IPS DF 6.9 (cell line): ENCODE measurements around the gene FUT9.
A peak's percentile ranks its signal among the peaks of the same experiment; 100 is the strongest.

Experiments used
- DNase-seq: peaks from one replicate; pipeline ENCODE4 v3.0.0-alpha.2; 2013; ENCODE audit warnings: low read depth, low spot score
- H3K27ac ChIP-seq: one replicate; pipeline ENCODE4 v1.5.1; 2013; ENCODE audit warnings: low read length, control low read depth
- H3K27me3 ChIP-seq: 2 replicates; pipeline ENCODE4 v1.6.1; 2013; ENCODE audit warnings: mild to moderate bottlenecking, low read length; ENCODE audit not compliant: control insufficient read depth, insufficient read depth
- H3K36me3 ChIP-seq: 2 replicates; pipeline ENCODE4 v1.6.1; 2013; ENCODE audit warnings: low read length; ENCODE audit not compliant: control insufficient read depth, insufficient read depth
- H3K4me1 ChIP-seq: 2 replicates; pipeline ENCODE4 v1.6.1; 2013; ENCODE audit warnings: low read length; ENCODE audit not compliant: control insufficient read depth, insufficient read depth
- H3K4me3 ChIP-seq: 2 replicates; pipeline ENCODE4 v1.5.1; 2013; ENCODE audit warnings: mild to moderate bottlenecking, low read length
- H3K9me3 ChIP-seq: 2 replicates; pipeline ENCODE4 v1.6.1; 2013; ENCODE audit warnings: low read length, inconsistent platforms; ENCODE audit not compliant: control insufficient read depth, insufficient read depth
- WGBS: extraction: QIAGEN DNeasy Blood & Tissue Kit; methylation state at CpG from one replicate; pipeline ENCODE4 v1.1.7; 2013; ENCODE audit warnings: mixed read lengths, missing lambda C conversion rate; ENCODE audit not compliant: insufficient read length, insufficient coverage; 5-methylcytosine and 5-hydroxymethylcytosine counted together

The FUT9 gene

GRCh38 chr6:96013531-96013930 lies 2.2 kb upstream of the FUT9 start:
- Histone ChIP-seq H3K4me3 (no peak overlapping the region), H3K27me3 (peaks cover 1% of the 10 kb centered on the region; the same call in 1 of the 2 replicates), H3K4me1 (no peaks in the 10 kb centered on the region), H3K36me3 (no peaks in the 10 kb centered on the region), H3K27ac (no peak overlapping the region), H3K9me3 (no peaks in the 10 kb centered on the region)
- DNase-seq = no peak
- WGBS = no CpG with 5 or more reads among the region's 3 CpGs

GRCh38 chr6:96014846-96015517 lies 792 bp upstream of the FUT9 start:
- no peaks in the 10 kb centered on the region for H3K4me1 ChIP-seq
- no peaks in the 10 kb centered on the region for H3K9me3 ChIP-seq
- H3K36me3 ChIP-seq = no peaks in the 10 kb centered on the region
- no peak for DNase-seq
- peak overlapping the region; percentile 62; the same call in 1 of the 2 replicates for H3K4me3 ChIP-seq
- peaks cover 1% of the 10 kb centered on the region; the same call in 1 of the 2 replicates for H3K27me3 ChIP-seq
- H3K27ac ChIP-seq = no peak overlapping the region
- no CpG with 5 or more reads among the region's 20 CpGs for WGBS

DNA sequence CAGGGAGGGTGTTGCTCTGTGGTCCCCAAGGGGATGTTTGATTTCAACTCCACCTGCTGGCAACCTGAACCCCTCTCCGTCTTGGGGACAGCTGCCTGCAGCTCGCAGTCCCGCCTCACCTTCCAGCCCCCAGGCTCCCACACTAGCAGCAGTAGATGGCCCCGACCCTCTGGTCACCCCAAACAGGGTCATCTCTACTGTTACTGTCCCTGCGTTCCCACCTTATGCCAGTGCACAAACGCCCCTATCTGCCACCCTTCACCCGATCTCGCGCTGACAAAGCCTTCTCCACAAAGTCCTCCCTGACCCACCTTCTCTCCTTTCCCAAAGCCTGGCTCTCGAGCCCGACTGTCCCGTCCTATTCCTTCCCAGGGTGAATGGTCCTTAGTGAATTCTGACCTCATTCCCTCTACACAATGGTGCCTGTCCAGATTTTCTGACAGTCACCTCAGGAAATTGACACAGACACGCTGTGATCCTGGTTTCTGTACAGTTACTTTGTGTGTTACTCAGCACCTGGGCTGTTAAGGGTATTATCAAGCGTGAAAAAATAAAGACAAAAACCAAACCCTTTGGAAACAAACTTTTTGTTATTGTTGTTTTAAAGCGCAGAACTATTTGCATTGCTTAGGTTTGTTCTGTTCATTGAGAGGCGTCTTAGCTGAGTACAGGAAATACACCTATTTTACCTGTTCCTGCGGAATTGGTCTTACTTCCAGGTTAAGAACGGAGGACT lies 728 bp downstream of the FUT9 start:
- H3K9me3 ChIP-seq = no peaks in the 10 kb centered on the region
- no peaks in the 10 kb centered on the region for H3K4me1 ChIP-seq
- peak overlapping the region; percentile 62; the same call in 1 of the 2 replicates for H3K4me3 ChIP-seq
- no peaks in the 10 kb centered on the region for H3K36me3 ChIP-seq
- no peak overlapping the region for H3K27ac ChIP-seq
- no peak for DNase-seq
- WGBS = no CpG with 5 or more reads among the region's 18 CpGs
- H3K27me3 ChIP-seq = peaks cover 1% of the 10 kb centered on the region; the same call in 1 of the 2 replicates

- WGBS = no CpG with 5 or more reads among the region's 2 CpGs
Observed at GRCh38 chr6:96017070-96017359, 1.2 kb downstream of the FUT9 start.

DNA sequence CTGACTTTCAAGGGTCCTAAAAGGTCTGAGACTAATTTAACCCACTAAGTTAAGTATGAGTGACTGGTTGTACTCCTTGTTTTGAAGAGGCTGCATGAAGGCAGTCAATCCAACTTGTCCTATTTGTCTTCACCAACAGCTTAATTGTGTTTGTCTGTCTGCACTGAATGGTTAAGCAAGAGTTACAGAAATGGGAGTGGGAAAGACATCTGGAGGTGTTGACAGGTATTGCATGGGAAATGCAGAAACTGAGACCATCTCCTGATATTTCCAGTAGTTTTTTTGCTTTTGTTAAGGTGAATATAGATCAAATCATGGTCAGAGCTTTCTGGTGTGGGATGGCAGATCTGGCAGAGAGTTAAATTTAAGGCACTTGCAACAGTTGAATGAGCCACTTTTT lies 6.5 kb downstream of the FUT9 start:
- no peaks in the 10 kb centered on the region for H3K4me1 ChIP-seq

More at GRCh38 chr6:96017070-96017359, 1.2 kb downstream of the FUT9 start:
- no peak for DNase-seq
- Histone ChIP-seq H3K27me3 (peaks cover 1% of the 10 kb centered on the region; the same call in 1 of the 2 replicates), H3K9me3 (no peaks in the 10 kb centered on the region), H3K4me1 (no peaks in the 10 kb centered on the region), H3K27ac (no peak overlapping the region), H3K4me3 (no peak overlapping the region), H3K36me3 (no peaks in the 10 kb centered on the region)

DNA sequence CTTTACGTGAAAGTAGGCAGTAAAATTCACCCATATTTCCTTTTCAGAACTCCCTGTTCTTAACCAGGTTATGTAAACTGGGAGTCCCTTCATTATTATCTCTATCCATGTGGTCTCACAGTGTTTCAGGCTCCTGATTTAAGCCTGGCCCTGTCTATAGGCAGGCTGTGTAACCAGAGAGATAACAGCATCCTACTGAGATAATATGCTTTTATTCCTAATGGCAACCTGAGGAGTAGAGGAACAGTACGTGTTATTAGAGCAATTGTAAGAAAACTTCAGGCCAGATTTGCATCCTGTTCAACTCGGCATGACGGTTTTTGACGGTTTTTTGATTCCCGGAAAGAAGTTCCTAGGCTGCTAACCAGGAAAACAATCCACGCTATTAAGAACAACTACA lies 16.9 kb downstream of the FUT9 start:
- Histone ChIP-seq H3K4me3 (no peak overlapping the region), H3K9me3 (no peaks in the 10 kb centered on the region), H3K36me3 (no peaks in the 10 kb centered on the region), H3K27ac (no peak overlapping the region), H3K4me1 (no peaks in the 10 kb centered on the region), H3K27me3 (no peaks in the 10 kb centered on the region)
- DNase-seq = no peak
- no CpG with 5 or more reads among the region's 7 CpGs for WGBS

More for the DNA sequence above, 6.5 kb downstream of the FUT9 start:
- H3K9me3 ChIP-seq = no peaks in the 10 kb centered on the region
- H3K36me3 ChIP-seq = no peaks in the 10 kb centered on the region
- no peak overlapping the region for H3K27ac ChIP-seq
- no peaks in the 10 kb centered on the region for H3K27me3 ChIP-seq
- H3K4me3 ChIP-seq = no peak overlapping the region
- no peak for DNase-seq

DNA sequence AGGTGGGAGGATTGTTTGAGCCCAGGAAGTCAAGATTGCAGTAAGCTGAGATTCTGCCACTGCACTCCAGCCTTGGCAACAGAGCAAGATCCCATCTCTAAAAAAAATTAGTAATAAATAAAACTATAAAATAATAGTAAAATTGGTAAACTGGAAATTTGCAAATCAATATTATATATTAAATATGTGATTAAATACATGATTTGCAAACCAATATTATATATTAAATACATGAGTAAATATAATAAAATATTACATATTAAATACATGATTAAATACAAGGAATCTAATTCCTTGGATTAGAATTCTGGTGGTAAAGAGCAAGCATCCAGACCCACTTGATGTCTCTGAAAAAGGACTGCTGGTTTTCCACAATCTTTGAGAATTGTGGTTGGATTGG lies 35.8 kb downstream of the FUT9 start:
- DNase-seq = no peak
- Histone ChIP-seq H3K27ac (no peak overlapping the region), H3K4me3 (no peak overlapping the region), H3K9me3 (no peaks in the 10 kb centered on the region), H3K36me3 (no peaks in the 10 kb centered on the region), H3K4me1 (peaks cover 2% of the 10 kb centered on the region; the same call in 1 of the 2 replicates), H3K27me3 (no peaks in the 10 kb centered on the region)

DNA sequence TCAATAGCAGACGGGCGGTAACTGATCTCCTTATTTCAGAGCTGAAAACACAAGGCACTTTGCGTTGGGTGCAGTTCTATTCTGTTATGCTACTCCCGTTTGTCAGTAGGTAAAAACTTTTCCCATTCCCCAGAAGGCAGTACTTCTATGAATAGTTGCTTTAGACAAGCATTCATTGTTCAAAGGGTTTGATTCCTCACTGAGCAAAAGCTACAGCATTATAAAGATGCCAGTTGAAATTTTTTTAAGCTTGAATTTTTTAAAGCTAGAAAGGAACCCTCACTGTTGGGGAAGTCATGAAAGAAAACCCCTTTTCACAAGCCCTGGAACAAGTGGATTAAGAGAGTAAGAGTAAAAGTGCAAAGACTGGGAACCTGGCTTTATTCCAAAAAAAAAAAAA lies 42.3 kb downstream of the FUT9 start:
- no peaks in the 10 kb centered on the region; the same call in 1 of the 2 replicates for H3K4me1 ChIP-seq
- no peak overlapping the region for H3K4me3 ChIP-seq
- no peaks in the 10 kb centered on the region for H3K9me3 ChIP-seq
- no CpG with 5 or more reads among the region's 4 CpGs for WGBS
- DNase-seq = no peak
- H3K36me3 ChIP-seq = no peaks in the 10 kb centered on the region; the same call in 1 of the 2 replicates
- H3K27me3 ChIP-seq = no peaks in the 10 kb centered on the region
- H3K27ac ChIP-seq = no peak overlapping the region

GRCh38 chr6:96059586-96059985 lies 43.8 kb downstream of the FUT9 start:
- no peak overlapping the region for H3K27ac ChIP-seq
- H3K36me3 ChIP-seq = no peaks in the 10 kb centered on the region; the same call in 1 of the 2 replicates
- DNase-seq = no peak
- WGBS = no CpG with 5 or more reads among the region's 1 CpG
- H3K9me3 ChIP-seq = no peaks in the 10 kb centered on the region
- H3K4me1 ChIP-seq = no peaks in the 10 kb centered on the region; the same call in 1 of the 2 replicates
- no peaks in the 10 kb centered on the region for H3K27me3 ChIP-seq
- no peak overlapping the region for H3K4me3 ChIP-seq

DNA sequence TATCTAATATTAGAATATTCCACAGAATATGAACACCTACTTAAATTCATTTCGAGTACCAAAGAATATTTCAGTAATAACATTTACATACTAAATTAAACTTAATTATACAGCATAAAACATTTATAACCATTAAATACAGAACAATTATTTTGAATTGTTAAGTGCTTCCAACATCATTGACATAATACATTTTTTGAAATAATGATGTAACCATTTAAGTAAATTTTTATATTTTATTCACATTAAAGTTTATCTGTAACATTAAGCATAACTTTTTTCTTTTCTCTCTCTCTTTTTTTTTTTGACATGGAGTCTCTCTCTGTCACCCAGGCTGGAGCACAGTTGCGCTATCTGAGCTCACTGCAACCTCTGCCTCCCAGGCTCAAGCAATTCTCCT lies 44.5 kb downstream of the FUT9 start:
- no peak overlapping the region for H3K27ac ChIP-seq
- no peaks in the 10 kb centered on the region; the same call in 1 of the 2 replicates for H3K36me3 ChIP-seq
- H3K27me3 ChIP-seq = no peaks in the 10 kb centered on the region
- H3K4me1 ChIP-seq = no peaks in the 10 kb centered on the region; the same call in 1 of the 2 replicates
- H3K4me3 ChIP-seq = no peak overlapping the region
- no peak for DNase-seq
- WGBS = 100% methylated on average over 1 of the region's 2 CpGs
- no peaks in the 10 kb centered on the region for H3K9me3 ChIP-seq
